Loucy (cell line): ENCODE data around the gene HSPA9.

ENCODE experiments used
- H2AFZ ChIP-seq: fragments of 200-600 bp; sonication (generic); 2 replicates; pipeline ENCODE4 v1.6.0; 2016; ENCODE audit warnings: antibody characterized with exemption, mild to moderate bottlenecking, low read length, moderate library complexity
- H3F3A ChIP-seq: fragments of 200-600 bp; 2 replicates; pipeline ENCODE4 v1.6.0; 2016; ENCODE audit warnings: antibody characterized with exemption, low read depth, mild to moderate bottlenecking
- H3K27me3 ChIP-seq: fragments of 200-600 bp; sonication (generic); 2 replicates; pipeline ENCODE4 v1.6.1; 2014; ENCODE audit warnings: low read length, mild to moderate bottlenecking; ENCODE audit not compliant: insufficient read depth, poor library complexity, severe bottlenecking
- H3K36me3 ChIP-seq: fragments of 200-600 bp; sonication (generic); 2 replicates; pipeline ENCODE4 v1.6.1; 2016; ENCODE audit warnings: low read length; ENCODE audit not compliant: insufficient read depth
- H3K4me1 ChIP-seq: fragments of 200-600 bp; sonication (generic); 2 replicates; pipeline ENCODE4 v1.5.1; 2014; ENCODE audit warnings: low read length, mild to moderate bottlenecking; ENCODE audit not compliant: insufficient read depth, poor library complexity, severe bottlenecking
- H3K4me2 ChIP-seq: fragments of 200-600 bp; sonication (generic); 2 replicates; pipeline ENCODE4 v1.6.0; 2014; ENCODE audit warnings: antibody characterized with exemption, low read length, low read depth, mild to moderate bottlenecking; ENCODE audit not compliant: poor library complexity, severe bottlenecking
- H3K4me3 ChIP-seq: fragments of 200-600 bp; sonication (generic); 2 replicates; pipeline ENCODE4 v1.5.1; 2014; ENCODE audit warnings: low read length, mild to moderate bottlenecking, mixed read lengths; ENCODE audit not compliant: poor library complexity, severe bottlenecking
- H3K79me2 ChIP-seq: fragments of 200-600 bp; sonication (generic); 2 replicates; pipeline ENCODE4 v1.6.1; 2014; ENCODE audit warnings: low read length; ENCODE audit not compliant: insufficient read depth
- H3K9ac ChIP-seq: fragments of 200-600 bp; sonication (generic); 2 replicates; pipeline ENCODE4 v1.6.0; 2014; ENCODE audit warnings: mild to moderate bottlenecking, low read depth, low read length, moderate library complexity; ENCODE audit not compliant: poor library complexity, severe bottlenecking
- H3K9me2 ChIP-seq: fragments of 200-600 bp; sonication (generic); replicated peaks from 2 replicates; pipeline ENCODE4 v1.6.1; 2016; ENCODE audit warnings: low read depth, low read length, mixed read lengths
- H3K9me3 ChIP-seq: fragments of 200-600 bp; sonication (generic); 2 replicates; pipeline ENCODE4 v1.6.1; 2014; ENCODE audit warnings: mild to moderate bottlenecking, antibody characterized with exemption, low read length, low read depth; ENCODE audit not compliant: insufficient read depth
- H4K20me1 ChIP-seq: fragments of 200-600 bp; sonication (generic); 2 replicates; pipeline ENCODE4 v1.6.0; 2014; ENCODE audit warnings: antibody characterized with exemption, low read length, mild to moderate bottlenecking; ENCODE audit not compliant: insufficient read depth, poor library complexity, severe bottlenecking
- CTCF ChIP-seq: fragments of 200-600 bp; sonication (generic); conservative IDR thresholded peaks from 2 replicates; pipeline ENCODE4 v1.5.1; 2014; ENCODE audit warnings: mild to moderate bottlenecking, antibody characterized with exemption, low read length
- EZH2phosphoT487 ChIP-seq: fragments of 200-600 bp; IDR thresholded peaks from 2 replicates; pipeline ENCODE4 v1.6.1; 2018; ENCODE audit warnings: antibody characterized with exemption, mild to moderate bottlenecking, moderate library complexity, borderline replicate concordance

HSPA9 gene

DNA sequence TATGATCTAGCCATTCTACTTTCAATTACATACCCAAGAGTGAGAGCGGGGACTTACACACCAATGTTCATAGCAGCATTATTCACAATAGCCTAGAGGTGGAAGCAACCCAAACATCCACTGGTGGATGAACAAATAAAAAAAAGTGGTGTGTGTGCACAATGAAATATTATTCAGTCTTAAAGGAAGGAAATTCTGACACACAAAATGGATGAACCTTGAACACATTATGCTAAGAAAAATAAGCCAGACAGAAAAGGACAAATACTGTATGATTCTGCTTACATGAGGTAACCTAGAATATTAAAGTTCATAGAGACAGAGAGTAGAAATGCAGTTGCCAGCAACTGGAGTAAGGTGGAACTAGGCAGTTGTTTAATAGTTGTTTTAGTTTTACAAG is 54.2 kb downstream of the HSPA9 start:
- no peak overlapping the region for H2AFZ ChIP-seq
- no peaks in the 10 kb centered on the region for H3F3A ChIP-seq
- no peaks in the 10 kb centered on the region for H3K9me3 ChIP-seq
- peaks cover 33% of the 10 kb centered on the region for H3K36me3 ChIP-seq
- H3K4me3 ChIP-seq: no peak overlapping the region
- peaks cover 32% of the 10 kb centered on the region for H4K20me1 ChIP-seq
- H3K79me2 ChIP-seq: peaks cover 64% of the 10 kb centered on the region
- no peaks in the 10 kb centered on the region for H3K27me3 ChIP-seq
- no peak overlapping the region for H3K4me2 ChIP-seq
- no peak overlapping the region for H3K9ac ChIP-seq
- H3K4me1 ChIP-seq: no peaks in the 10 kb centered on the region
- TF ChIP-seq CTCF: no peak
- no peak for TF ChIP-seq EZH2phosphoT487
- no peaks in the 10 kb centered on the region for H3K9me2 ChIP-seq

DNA sequence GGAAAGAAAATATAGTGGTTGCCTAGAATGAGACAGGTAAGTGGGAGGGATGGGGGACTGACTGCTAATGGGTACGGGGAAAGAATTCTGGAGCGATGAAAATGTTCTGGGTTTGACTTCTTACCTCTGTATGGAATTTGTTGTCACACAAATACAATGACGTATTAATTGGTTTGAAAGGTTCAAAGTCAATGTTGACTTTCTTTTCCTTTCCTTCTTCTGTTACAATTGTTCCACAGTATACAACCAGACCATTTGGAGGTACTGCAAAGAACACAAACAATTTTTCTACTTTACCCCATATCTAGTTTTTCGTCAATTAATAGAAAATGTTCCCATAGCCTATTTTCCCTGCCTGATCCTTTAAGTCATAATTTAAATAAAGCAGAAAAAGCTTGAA is 57.8 kb downstream of the HSPA9 start:
- Histone ChIP-seq H3K79me2 (peaks cover 32% of the 10 kb centered on the region), H3K9me2 (no peaks in the 10 kb centered on the region), H2AFZ (no peak overlapping the region), H3K4me3 (no peak overlapping the region), H3K27me3 (no peaks in the 10 kb centered on the region), H3K36me3 (peaks cover 67% of the 10 kb centered on the region), H3K9me3 (no peaks in the 10 kb centered on the region), H4K20me1 (peaks cover 18% of the 10 kb centered on the region), H3K4me1 (no peaks in the 10 kb centered on the region), H3F3A (no peaks in the 10 kb centered on the region), H3K9ac (no peak overlapping the region), H3K4me2 (no peak overlapping the region)
- TF ChIP-seq CTCF: no peak
- TF ChIP-seq EZH2phosphoT487: no peak

DNA sequence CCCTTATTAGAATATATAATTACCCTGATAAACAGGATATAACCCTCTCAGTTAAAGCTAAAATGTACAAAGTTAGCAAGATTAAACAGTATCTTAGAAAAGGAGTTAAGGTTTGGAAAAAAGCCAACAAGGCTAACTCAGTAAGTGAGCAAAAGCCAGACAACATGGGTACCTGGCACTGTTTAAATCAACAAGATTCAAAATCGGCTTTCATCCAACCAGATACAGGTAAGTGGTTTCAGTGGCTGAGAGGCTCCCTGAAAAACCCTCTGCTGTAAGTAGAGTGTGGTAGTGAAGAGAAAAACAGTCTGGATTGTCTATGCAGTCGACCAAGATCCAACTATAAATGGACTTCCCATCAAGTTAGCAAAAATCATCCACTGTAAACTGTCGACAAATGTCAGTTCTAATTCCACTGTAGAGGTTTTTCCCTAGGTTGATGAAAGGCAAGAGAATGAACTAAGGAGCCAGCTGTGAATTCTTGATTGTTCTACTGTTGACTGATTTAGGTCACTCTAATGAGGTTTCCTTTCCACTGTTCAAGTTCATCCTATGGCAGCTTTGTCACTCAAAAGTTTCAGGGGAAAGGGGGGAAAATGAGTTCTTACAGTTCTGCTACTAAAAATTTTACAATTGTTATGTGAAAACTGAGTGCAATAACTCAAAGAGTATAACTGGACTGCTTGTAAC is 59.5 kb downstream of the HSPA9 start:
- Histone ChIP-seq H2AFZ (no peak overlapping the region), H3K4me3 (no peak overlapping the region), H3K9me3 (no peaks in the 10 kb centered on the region), H3K27me3 (no peaks in the 10 kb centered on the region), H3K4me2 (no peak overlapping the region), H3K4me1 (no peaks in the 10 kb centered on the region), H3K9ac (no peak overlapping the region), H3K36me3 (peaks cover 83% of the 10 kb centered on the region), H3K79me2 (peaks cover 16% of the 10 kb centered on the region; the same call in 1 of the 2 replicates), H3K9me2 (no peaks in the 10 kb centered on the region), H4K20me1 (peaks cover 10% of the 10 kb centered on the region), H3F3A (no peaks in the 10 kb centered on the region)
- TF ChIP-seq CTCF (no peak), EZH2phosphoT487 (no peak)
